ENCODE results near the gene DUSP12.

The DUSP12 gene

GRCh38 chr1:161790587-161791317 is 41.2 kb downstream of the DUSP12 start:
- DNase-seq (ENCODE audit: low read depth) = no peak
- no peak overlapping the region for H3K4me3 ChIP-seq (ENCODE audit: low read depth, low read length)
- TF ChIP-seq CTCF (IDR thresholded peaks at IDR 0.05; ENCODE audit: low read depth, low read length, missing control alignments) = no peak
- in situ Hi-C loops (cut with HindIII; ENCODE audit: low sequenced_read_pairs) = no loop called here

- no peak for DNase-seq (ENCODE audit: low read depth)
- H3K4me3 ChIP-seq (ENCODE audit: low read depth, low read length) = no peak overlapping the region
- in situ Hi-C loops (cut with HindIII; ENCODE audit: low sequenced_read_pairs) = no loop called here
- TF ChIP-seq CTCF (IDR thresholded peaks at IDR 0.05; ENCODE audit: low read depth, low read length, missing control alignments) = no peak
These were observed 42.5 kb downstream of the DUSP12 start for GRCh38 chr1:161791904-161792655.

- H3K4me3 ChIP-seq (ENCODE audit: low read depth, low read length) = no peak overlapping the region
- in situ Hi-C loops (cut with HindIII; ENCODE audit: low sequenced_read_pairs) = no loop called here
- peak; percentile 78 for DNase-seq (ENCODE audit: low read depth)
- TF ChIP-seq CTCF (IDR thresholded peaks at IDR 0.05; ENCODE audit: low read depth, low read length, missing control alignments) = peak; percentile 43
These were observed 43.2 kb downstream of the DUSP12 start for GRCh38 chr1:161792740-161793139.

GRCh38 chr1:161799792-161800191 is 50.2 kb downstream of the DUSP12 start:
- TF ChIP-seq CTCF (IDR thresholded peaks at IDR 0.05; ENCODE audit: low read depth, low read length, missing control alignments) = no peak
- in situ Hi-C loops (cut with HindIII; ENCODE audit: low sequenced_read_pairs) = no loop called here
- DNase-seq (ENCODE audit: low read depth) = no peak
- H3K4me3 ChIP-seq (ENCODE audit: low read depth, low read length) = no peak overlapping the region

GRCh38 chr1:161801955-161802354 is 52.4 kb downstream of the DUSP12 start:
- no peak for TF ChIP-seq CTCF (IDR thresholded peaks at IDR 0.05; ENCODE audit: low read depth, low read length, missing control alignments)
- no peak overlapping the region for H3K4me3 ChIP-seq (ENCODE audit: low read depth, low read length)
- in situ Hi-C loops (cut with HindIII; ENCODE audit: low sequenced_read_pairs) = no loop called here
- no peak for DNase-seq (ENCODE audit: low read depth)

GRCh38 chr1:161803181-161803580 is 53.6 kb downstream of the DUSP12 start:
- in situ Hi-C loops (cut with HindIII; ENCODE audit: low sequenced_read_pairs) = no loop called here
- no peak overlapping the region for H3K4me3 ChIP-seq (ENCODE audit: low read depth, low read length)
- no peak for TF ChIP-seq CTCF (IDR thresholded peaks at IDR 0.05; ENCODE audit: low read depth, low read length, missing control alignments)
- DNase-seq (ENCODE audit: low read depth) = no peak
